Measurements from ENCODE around the gene CTNND2.

GRCh38 chr5:11110128-11110527 lies 794.1 kb downstream of the CTNND2 start:
- TF ChIP-seq, protein P1, sequence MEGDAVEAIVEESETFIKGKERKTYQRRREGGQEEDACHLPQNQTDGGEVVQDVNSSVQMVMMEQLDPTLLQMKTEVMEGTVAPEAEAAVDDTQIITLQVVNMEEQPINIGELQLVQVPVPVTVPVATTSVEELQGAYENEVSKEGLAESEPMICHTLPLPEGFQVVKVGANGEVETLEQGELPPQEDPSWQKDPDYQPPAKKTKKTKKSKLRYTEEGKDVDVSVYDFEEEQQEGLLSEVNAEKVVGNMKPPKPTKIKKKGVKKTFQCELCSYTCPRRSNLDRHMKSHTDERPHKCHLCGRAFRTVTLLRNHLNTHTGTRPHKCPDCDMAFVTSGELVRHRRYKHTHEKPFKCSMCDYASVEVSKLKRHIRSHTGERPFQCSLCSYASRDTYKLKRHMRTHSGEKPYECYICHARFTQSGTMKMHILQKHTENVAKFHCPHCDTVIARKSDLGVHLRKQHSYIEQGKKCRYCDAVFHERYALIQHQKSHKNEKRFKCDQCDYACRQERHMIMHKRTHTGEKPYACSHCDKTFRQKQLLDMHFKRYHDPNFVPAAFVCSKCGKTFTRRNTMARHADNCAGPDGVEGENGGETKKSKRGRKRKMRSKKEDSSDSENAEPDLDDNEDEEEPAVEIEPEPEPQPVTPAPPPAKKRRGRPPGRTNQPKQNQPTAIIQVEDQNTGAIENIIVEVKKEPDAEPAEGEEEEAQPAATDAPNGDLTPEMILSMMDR (conservative IDR thresholded peaks at IDR 0.05) = no peak
- no peak for TF ChIP-seq ZFX (IDR thresholded peaks at IDR 0.05)

Measured in C4-2B (cell line).